ENCODE results near the gene MBD5.

DNA sequence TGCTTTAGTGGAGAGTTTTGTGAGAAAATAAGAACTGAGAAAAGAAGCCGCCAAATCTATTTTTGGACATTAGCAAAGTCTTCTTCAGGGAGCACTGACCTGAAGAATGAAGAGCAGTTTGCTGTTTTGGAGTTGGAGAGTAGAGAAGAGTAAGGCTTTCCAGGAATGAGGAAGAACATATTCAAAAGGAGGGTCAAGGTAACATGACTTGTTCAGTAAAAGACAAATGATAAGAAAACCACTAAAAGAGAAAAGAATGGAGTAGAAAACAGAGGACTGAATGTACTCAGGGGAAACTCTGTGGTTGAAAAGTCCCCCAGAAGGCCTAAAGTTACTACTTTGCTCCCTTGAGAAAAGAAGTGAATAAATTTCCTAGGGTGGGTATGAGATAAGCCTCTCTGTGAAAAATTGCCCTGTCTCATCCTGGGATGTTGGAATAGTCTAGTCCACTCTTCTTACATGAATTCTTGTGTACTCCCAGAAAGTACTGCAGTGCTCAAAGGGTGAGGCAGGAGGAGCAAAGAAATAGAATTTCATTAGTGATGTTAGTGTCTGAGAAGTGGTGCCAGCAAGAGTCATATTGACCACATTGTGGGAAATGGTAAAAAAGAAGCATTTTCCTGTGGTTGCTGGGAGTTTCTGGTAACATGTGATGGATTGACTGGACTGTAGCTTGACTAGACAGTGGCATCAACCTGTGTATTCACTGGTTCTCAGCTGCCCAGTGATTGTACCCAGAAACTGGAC, 27.8 kb downstream of the MBD5 start:
- TF ChIP-seq GATA2 (IDR thresholded peaks at IDR 0.05; ENCODE audit: low read depth, low read length), result no peak
- TF ChIP-seq GATA3 (IDR thresholded peaks at IDR 0.05; ENCODE audit: low read depth, low read length), result no peak

Measured in SH-SY5Y (cell line).